ENCODE measurements around the gene NDUFA13.

Gene NDUFA13

DNA sequence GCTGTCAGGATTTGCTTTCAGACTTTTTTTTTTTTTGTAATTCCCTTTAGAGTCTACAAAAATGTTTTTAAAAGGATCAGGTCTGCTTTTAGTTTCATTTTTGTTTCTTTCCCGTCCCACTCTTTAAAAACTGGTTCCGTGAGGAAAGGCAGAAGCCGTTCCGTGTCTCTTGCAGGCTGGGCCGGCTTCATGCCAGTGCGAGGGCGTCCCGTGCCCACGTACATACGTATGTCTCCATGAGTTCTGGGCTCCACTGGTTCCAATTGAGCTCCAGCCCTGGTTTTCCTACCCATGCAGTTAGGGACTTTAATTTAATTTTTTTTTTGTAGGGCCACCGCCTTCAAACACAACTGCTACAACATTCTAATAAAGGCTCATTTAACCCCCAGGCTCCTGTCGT lies 9.4 kb upstream of the NDUFA13 start:
- in situ Hi-C loops (cut with HindIII; ENCODE audit: low sequenced_read_pairs), result no loop called here

- in situ Hi-C loops (cut with HindIII; ENCODE audit: low sequenced_read_pairs), result no loop called here
Measured at GRCh38 chr19:19507354-19507753, 8.7 kb upstream of the NDUFA13 start.

DNA sequence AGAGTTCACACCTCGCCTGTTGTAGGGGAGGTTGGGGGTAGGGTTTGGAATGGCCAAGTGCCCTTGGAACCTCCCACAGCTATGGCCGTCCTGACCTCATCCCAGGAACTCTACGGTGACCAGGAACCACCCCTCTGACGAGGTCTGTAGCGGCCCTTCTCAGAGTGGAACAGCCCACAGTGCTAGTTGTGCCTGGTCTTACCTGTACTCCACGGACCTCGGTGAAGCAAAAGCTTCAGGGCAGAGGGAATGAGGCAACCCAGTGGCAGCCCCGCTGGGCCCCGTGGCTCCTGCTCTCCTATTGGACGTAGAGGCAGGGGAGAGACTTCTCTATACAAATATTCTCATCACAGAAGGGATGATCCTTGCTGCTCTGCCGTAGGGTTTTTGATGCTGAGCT lies 7.8 kb upstream of the NDUFA13 start:
- in situ Hi-C loops (cut with HindIII; ENCODE audit: low sequenced_read_pairs), result no loop called here

DNA sequence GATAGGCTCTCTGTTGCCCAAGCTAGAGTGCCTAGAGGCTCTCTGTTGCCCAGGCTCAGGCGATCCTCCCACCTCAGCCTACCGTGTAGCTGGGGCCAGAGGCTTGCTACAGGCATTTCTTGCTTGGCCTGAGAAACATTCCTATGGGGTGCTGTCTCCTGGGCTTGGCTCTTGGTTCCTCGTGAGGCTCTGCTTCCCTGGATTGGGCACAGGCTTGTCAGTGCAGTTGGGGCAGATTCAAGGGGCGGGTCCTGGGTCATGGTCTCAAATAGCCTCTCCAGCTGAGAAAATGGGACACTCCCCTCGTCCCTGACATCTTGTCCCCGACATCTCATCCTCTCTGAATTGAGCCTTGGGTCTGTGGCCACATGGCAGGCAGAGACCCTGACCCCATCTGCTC lies 5.6 kb upstream of the NDUFA13 start:
- in situ Hi-C loops (cut with HindIII; ENCODE audit: low sequenced_read_pairs), result no loop called here

- in situ Hi-C loops (cut with HindIII; ENCODE audit: low sequenced_read_pairs), result no loop called here
Measured at GRCh38 chr19:19513682-19514081, 2.3 kb upstream of the NDUFA13 start.

GRCh38 chr19:19514215-19514657 lies 1.8 kb upstream of the NDUFA13 start:
- in situ Hi-C loops (cut with HindIII; ENCODE audit: low sequenced_read_pairs), result no loop called here

DNA sequence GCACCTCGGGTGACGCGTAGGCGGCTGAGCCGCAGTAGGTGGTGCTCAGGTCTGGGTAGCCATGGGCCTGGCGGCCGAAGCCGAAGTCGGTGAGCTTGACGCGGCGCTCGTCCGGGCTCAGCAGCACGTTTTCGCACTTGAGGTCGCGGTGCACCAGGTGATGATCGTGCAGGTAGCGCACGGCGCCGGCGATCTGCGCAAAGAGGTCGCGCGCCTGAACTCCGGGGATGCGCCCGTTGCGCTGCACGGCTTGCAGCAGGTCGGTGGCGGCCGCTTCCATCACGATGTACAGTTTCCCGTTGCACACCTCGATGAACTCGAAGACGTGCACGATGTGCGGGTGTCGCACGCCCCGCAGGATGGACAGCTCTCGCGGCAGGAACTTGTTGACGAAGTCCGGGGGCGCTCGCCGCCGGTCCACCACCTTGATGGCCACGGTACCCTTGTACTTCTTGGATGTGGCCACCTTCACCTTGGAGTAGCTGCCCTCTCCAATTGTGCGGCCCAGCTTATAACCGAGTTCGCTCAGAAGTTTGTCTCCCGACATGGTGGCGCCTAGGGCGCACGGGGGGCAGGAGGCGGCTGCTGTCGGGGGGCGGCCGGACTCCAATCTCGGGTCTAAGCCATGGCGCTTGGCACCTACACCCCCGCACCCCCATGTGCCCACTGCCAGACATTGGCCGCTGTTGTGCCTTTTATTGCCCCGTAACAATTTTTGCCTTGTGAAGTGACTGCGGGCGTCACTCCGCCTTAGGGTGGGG lies 964 bp upstream of the NDUFA13 start, which contains the start of gene TSSK6:
TSS of gene TSSK6 (minus strand) at position 668 of the 761 bp plus-strand sequence. CDS start at position 547, 121 bp downstream.
- in situ Hi-C loops (cut with HindIII; ENCODE audit: low sequenced_read_pairs), result no loop called here

- in situ Hi-C loops (cut with HindIII; ENCODE audit: low sequenced_read_pairs), result no loop called here
Measured at GRCh38 chr19:19517235-19517619, 1.2 kb downstream of the NDUFA13 start.

DNA sequence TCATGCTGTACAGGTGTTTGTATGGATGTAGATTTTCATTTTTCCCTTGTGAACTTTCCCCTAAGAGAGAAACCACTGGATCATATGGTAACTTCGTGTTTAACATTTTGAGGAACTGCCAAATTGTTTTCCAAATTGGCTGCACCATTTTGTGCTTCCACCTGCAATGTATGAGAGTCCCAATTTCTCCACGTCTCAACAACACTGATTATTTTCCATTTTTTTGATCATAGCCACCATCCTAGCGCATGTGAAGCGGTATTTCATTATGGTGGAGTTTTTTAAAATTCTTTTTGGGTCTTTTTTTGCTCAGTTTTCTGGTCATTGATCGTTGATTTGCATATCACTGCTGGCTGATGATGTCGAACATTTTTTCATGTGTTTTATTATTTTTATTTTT lies 5.0 kb downstream of the NDUFA13 start:
- in situ Hi-C loops (cut with HindIII; ENCODE audit: low sequenced_read_pairs), result no loop called here

- in situ Hi-C loops (cut with HindIII; ENCODE audit: low sequenced_read_pairs), result no loop called here
Measured at GRCh38 chr19:19523177-19523576, 7.2 kb downstream of the NDUFA13 start.

DNA sequence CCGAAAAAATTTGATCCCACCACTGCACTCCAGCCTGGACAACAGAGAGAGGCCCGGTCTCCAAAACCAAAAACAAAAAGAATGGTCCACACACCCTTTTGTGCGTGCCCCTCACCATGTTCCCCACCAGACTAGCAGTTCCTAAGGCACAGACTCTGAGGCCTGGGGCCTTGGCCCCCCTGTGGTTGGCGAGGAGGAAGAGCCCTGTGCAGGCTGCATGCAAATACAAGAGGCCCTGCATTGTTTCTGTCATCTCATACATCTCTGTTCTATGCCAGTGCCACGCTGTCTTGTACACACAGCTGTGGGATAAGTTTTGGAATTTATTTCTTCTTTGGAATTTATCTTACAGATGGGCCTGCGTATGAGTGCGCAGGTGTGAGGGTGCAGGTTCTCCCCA lies 8.0 kb downstream of the NDUFA13 start:
- in situ Hi-C loops (cut with HindIII; ENCODE audit: low sequenced_read_pairs), result no loop called here

DNA sequence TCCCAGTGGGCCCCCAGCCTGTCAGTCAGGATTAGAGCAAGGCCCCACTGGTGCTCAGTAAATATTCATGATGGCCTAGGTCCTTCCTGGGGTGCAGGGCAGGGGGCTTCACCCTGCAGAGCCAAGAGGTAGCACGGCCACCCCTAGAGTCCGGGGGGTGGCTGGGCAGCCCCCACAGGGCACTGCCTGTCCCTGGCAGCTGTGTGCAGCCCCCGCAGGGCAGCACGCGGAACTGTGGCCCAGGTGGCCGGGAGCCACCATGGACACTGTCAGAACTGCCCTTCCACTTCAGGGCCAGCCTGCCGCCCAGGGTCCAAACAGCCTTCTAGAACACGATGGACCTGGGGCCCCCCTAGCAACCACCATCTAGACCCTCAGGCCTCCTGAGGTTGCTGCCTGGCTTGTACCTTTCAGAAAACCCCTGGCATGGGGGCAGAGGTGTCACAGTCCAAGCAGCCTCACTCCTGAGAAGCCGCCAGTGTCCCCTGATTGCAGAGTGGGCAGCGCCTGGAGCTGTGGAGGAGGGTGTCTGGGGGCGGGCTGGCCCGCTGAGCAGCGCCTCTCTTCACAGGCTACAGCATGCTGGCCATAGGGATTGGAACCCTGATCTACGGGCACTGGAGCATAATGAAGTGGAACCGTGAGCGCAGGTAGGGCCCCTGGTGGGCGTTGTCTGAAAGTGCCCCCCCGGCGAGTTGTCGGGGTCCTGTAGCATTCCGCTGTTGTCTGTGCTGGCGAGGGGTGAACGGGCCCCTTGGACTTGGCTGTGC lies 9.8 kb downstream of the NDUFA13 start:
- in situ Hi-C loops (cut with HindIII; ENCODE audit: low sequenced_read_pairs), result no loop called here

GRCh38 chr19:19526581-19527370 lies 10.8 kb downstream of the NDUFA13 start:
- in situ Hi-C loops (cut with HindIII; ENCODE audit: low sequenced_read_pairs), result no loop called here

GRCh38 chr19:19527371-19527656 lies 11.3 kb downstream of the NDUFA13 start:
- in situ Hi-C loops (cut with HindIII; ENCODE audit: low sequenced_read_pairs), result no loop called here

- in situ Hi-C loops (cut with HindIII; ENCODE audit: low sequenced_read_pairs), result no loop called here
Measured at GRCh38 chr19:19527674-19528625, 11.9 kb downstream of the NDUFA13 start.

- in situ Hi-C loops (cut with HindIII; ENCODE audit: low sequenced_read_pairs), result no loop called here
Measured at GRCh38 chr19:19528721-19529490, 12.9 kb downstream of the NDUFA13 start, which contains the start of gene YJEFN3. YJEFN3 (plus strand) TSS chr19:19528911; CDS start chr19:19528933, 22 bp downstream.

DNA sequence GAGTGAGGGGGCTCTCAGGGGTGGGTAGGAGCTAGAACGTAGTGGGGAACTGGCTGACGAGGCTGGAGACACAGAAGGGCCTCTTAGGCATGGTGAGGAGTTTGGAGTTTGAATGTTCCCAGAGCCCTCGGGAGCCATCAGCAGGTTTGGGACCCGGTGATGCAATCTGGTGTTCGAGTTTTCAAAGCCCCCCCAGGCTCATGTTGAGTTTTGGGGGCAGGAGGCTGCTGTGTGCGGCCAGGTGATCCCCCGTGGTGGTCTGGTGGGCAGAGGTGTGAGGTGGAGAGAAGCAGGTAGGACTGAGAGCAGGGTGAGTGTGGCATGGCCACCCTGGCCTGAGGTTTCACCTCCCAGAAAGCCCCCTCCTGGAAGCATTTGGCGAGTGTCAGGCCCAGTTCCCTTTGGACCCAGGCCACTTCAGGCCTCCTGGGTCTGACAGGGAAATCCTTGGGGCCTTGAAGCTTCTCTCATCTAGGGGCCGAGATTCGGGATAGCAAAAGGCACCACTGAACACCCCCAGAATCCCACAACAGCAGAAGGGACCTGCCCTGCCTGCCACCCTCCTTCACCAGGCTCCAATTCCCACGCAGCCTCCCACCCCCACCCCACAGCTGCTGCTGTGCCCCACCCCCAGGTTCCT lies 13.9 kb downstream of the NDUFA13 start:
- in situ Hi-C loops (cut with HindIII; ENCODE audit: low sequenced_read_pairs), result no loop called here

- in situ Hi-C loops (cut with HindIII; ENCODE audit: low sequenced_read_pairs), result no loop called here
Measured at GRCh38 chr19:19530423-19530804, 14.4 kb downstream of the NDUFA13 start.

- in situ Hi-C loops (cut with HindIII; ENCODE audit: low sequenced_read_pairs), result no loop called here
Measured at GRCh38 chr19:19530889-19531288, 14.9 kb downstream of the NDUFA13 start.
